ENCODE data around the gene BBC3. TPM values are rescaled to one million over a fixed set of nuclear protein-coding genes. Genes with fewer than 3 reads are reported as not detected.

Gene BBC3
- total and polyA plus RNA-seq, 8 donors, result 5.5 to 19.4 (median 9.2) TPM

DNA sequence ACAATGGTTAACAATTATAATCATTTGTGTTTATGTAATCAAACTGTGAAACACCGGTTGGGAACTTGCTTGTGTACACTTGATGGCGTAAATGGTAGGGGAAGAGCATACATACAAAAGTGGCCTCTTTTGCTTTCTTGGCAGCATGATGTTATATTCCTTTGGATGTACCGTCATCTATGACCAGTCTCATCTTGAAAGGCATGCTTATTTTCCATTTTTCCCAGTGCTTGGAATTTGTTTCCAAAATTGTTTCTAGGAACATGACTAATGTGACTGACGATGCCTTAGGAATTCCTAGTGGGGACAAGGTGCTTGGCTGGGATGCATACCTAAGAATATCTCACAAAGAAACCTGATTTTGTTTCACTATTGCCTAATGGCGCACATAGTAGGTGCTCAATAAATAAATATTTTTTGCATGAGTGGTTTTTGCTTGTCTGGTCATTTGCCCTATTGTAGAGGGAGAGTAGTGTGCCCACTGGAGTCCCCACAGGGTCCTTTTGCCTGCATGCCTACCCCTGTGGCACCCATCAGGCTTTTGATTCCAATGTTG, 54.9 kb downstream of the BBC3 start:
- ATAC-seq (no peak), DNase-seq (no peak), FAIRE-seq (no peak)
- Histone ChIP-seq H3K36me3 (no peaks in the 10 kb centered on the region), H3K4me3 (no peak overlapping the region), H3K9me3 (no peaks in the 10 kb centered on the region), H3K27ac (no peak overlapping the region), H3K27me3 (no peaks in the 10 kb centered on the region), H3K4me1 (no peaks in the 10 kb centered on the region)
- intact Hi-C loops (cut with DNase I), result no loop called here
- WGBS, 2 donors, result 77 to 80% methylated on average over 5 of the region's 5 CpGs
- TF ChIP-seq, protein P1, sequence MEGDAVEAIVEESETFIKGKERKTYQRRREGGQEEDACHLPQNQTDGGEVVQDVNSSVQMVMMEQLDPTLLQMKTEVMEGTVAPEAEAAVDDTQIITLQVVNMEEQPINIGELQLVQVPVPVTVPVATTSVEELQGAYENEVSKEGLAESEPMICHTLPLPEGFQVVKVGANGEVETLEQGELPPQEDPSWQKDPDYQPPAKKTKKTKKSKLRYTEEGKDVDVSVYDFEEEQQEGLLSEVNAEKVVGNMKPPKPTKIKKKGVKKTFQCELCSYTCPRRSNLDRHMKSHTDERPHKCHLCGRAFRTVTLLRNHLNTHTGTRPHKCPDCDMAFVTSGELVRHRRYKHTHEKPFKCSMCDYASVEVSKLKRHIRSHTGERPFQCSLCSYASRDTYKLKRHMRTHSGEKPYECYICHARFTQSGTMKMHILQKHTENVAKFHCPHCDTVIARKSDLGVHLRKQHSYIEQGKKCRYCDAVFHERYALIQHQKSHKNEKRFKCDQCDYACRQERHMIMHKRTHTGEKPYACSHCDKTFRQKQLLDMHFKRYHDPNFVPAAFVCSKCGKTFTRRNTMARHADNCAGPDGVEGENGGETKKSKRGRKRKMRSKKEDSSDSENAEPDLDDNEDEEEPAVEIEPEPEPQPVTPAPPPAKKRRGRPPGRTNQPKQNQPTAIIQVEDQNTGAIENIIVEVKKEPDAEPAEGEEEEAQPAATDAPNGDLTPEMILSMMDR (IDR thresholded peaks at IDR 0.05), result no peak

DNA sequence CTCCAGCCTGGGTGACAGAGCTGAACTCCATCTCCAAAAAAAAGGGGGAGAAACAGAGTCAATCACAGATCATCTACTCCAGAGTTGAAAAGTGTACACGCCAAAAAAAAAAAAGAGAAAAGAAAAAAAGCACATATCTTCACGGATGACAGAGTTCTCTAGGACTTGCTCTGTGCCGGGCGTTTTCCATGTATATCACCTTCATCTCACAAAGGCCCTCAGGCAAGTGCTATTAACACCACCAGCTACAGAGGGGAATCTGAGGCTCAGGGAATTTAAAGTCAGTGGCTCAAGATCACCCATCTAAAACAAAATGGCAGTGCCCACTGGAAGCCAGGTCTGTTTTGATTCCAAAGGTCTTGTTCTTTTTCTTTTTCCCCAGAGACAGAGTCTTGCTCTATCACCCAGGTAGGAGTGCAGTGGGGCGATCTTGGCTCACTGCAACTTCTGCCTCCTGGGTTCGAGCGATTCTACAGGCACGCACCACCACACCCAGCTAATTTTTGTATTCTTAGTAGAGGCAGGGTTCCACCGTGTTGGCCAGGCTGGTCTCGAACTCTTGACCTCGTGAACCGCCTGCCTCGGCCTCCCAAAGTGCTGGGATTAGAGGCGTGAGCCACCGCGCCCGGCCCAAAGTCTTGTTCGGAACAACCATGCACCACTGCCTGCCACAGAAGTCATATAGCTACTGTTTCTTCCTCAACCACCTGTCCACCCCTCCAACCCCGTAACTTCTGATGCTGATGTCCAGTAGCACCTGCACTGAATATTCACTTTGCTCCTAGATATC, 58.1 kb downstream of the BBC3 start:
- DNase-seq (no peak), ATAC-seq (no peak)

More for the DNA sequence above, 58.1 kb downstream of the BBC3 start:
- H3K27ac ChIP-seq, result no peak overlapping the region
- TF ChIP-seq, protein P1 (IDR thresholded peaks at IDR 0.05), result no peak
- H3K4me3 ChIP-seq, result no peak overlapping the region
- FAIRE-seq, result no peak
- no peaks in the 10 kb centered on the region for H3K36me3 ChIP-seq
- no peaks in the 10 kb centered on the region for H3K4me1 ChIP-seq
- no peaks in the 10 kb centered on the region for H3K9me3 ChIP-seq
- WGBS, 2 donors, result 93 to 95% methylated on average over 19 of the region's 19 CpGs
- intact Hi-C loops (cut with DNase I), result no loop called here
- no peaks in the 10 kb centered on the region for H3K27me3 ChIP-seq

Small RNA genes within 50 kb of the gene (microRNA-seq; reads per million reads assigned to microRNA genes)
- gene MIR3190 (0 reads per million in 2 donors), gene MIR3191 (0 reads per million in 2 donors)

Other genes with a start within 250 kb of the BBC3 start
- under 1 TPM; 0.12 to 0.42 (median 0.23) TPM for gene NPAS1, start 211.4 kb downstream of the BBC3 start, total RNA-seq
- gene NPAS1, start 211.4 kb downstream of the BBC3 start, polyA plus RNA-seq, result under 1 TPM; 0.46 to 0.49 TPM
- 10 to 100 TPM; 11.9 to 17.8 (median 13.6) TPM for gene TMEM160, start 182.6 kb downstream of the BBC3 start, total RNA-seq
- 1 to 10 TPM; 3.4 to 6.0 TPM for gene TMEM160, start 182.6 kb downstream of the BBC3 start, polyA plus RNA-seq
- gene ZC3H4, start 117.4 kb downstream of the BBC3 start, total RNA-seq, result 10 to 100 TPM; 18.2 to 30.4 (median 20.5) TPM
- gene ZC3H4, start 117.4 kb downstream of the BBC3 start, polyA plus RNA-seq, result 10 to 100 TPM in 1 of 2 donors, 1 to 10 TPM in 1; 8.1 to 14.3 TPM
- 10 to 100 TPM; 14.8 to 25.8 (median 20.1) TPM for gene SAE1, start 100.4 kb downstream of the BBC3 start, total RNA-seq
- 10 to 100 TPM in 1 of 2 donors, 1 to 10 TPM in 1; 10.0 to 23.0 TPM for gene SAE1, start 100.4 kb downstream of the BBC3 start, polyA plus RNA-seq
- 10 to 100 TPM; 24.6 to 67.3 (median 34.7) TPM for gene CCDC9, start 25.3 kb upstream of the BBC3 start, total RNA-seq
- gene CCDC9, start 25.3 kb upstream of the BBC3 start, polyA plus RNA-seq, result 100 to 1,000 TPM in 1 of 2 donors, 10 to 100 TPM in 1; 38.3 to 102 TPM
- gene INAFM1, start 43.7 kb upstream of the BBC3 start, total RNA-seq, result 10 to 100 TPM; 10.6 to 37.7 (median 13.5) TPM
- 10 to 100 TPM; 25.6 to 29.7 TPM for gene INAFM1, start 43.7 kb upstream of the BBC3 start, polyA plus RNA-seq
- gene C5AR1, start 78.7 kb upstream of the BBC3 start, total RNA-seq, result 10 to 100 TPM in 2 of 6 donors, 1 to 10 TPM in 4; 1.2 to 10.4 (median 4.5) TPM
- 1 to 10 TPM; 2.3 to 4.1 TPM for gene C5AR1, start 78.7 kb upstream of the BBC3 start, polyA plus RNA-seq
- gene C5AR2, start 101.0 kb upstream of the BBC3 start, total RNA-seq, result 1 to 10 TPM in 1 of 6 donors, under 1 TPM in 4, not detected in 1; 0.09 to 1.2 (median 0.69) TPM
- under 1 TPM; 0.12 to 0.23 TPM for gene C5AR2, start 101.0 kb upstream of the BBC3 start, polyA plus RNA-seq
- gene DHX34, start 118.1 kb upstream of the BBC3 start, total RNA-seq, result 1 to 10 TPM; 3.5 to 9.9 (median 5.8) TPM
- 10 to 100 TPM; 16.7 to 23.5 TPM for gene DHX34, start 118.1 kb upstream of the BBC3 start, polyA plus RNA-seq
- 1 to 10 TPM in 4 of 6 donors, under 1 TPM in 2; 0.91 to 4.1 (median 2.1) TPM for gene MEIS3, start 188.3 kb upstream of the BBC3 start, total RNA-seq
- gene MEIS3, start 188.3 kb upstream of the BBC3 start, polyA plus RNA-seq, result 10 to 100 TPM; 16.0 to 28.5 TPM
- 1 to 10 TPM; 4.5 to 8.3 (median 6.7) TPM for gene SLC8A2, start 240.7 kb upstream of the BBC3 start, total RNA-seq
- gene SLC8A2, start 240.7 kb upstream of the BBC3 start, polyA plus RNA-seq, result 1 to 10 TPM; 2.6 to 4.8 TPM

Measured in pancreas (tissue), 10 donors.